ENCODE results near the gene KIF3B.
"Not testable (repeated sequence)": the region's sequence is repeated elsewhere in the genome, so short reads cannot be mapped to it uniquely, and the experiment has no call there.

The KIF3B gene

GRCh38 chr20:32341053-32341452 is 63.6 kb downstream of the KIF3B start:
- not testable (repeated sequence) for H3K36me3 Mint-ChIP-seq; H3K27ac Mint-ChIP-seq; H3K4me3 Mint-ChIP-seq; H3K9me3 Mint-ChIP-seq (ENCODE audit: low read depth); H3K4me1 Mint-ChIP-seq (ENCODE audit: low read depth); H3K27me3 Mint-ChIP-seq

- no peak overlapping the region for H3K4me3 Mint-ChIP-seq
- no peak overlapping the region for H3K27ac Mint-ChIP-seq
- H3K4me1 Mint-ChIP-seq (ENCODE audit: low read depth), result no peaks in the 10 kb centered on the region
- H3K27me3 Mint-ChIP-seq, result no peaks in the 10 kb centered on the region
- peaks cover 5% of the 10 kb centered on the region for H3K36me3 Mint-ChIP-seq
- H3K9me3 Mint-ChIP-seq (ENCODE audit: low read depth), result no peaks in the 10 kb centered on the region
Measured at GRCh38 chr20:32343439-32343838, 66.0 kb downstream of the KIF3B start.

- H3K27ac Mint-ChIP-seq, result no peak overlapping the region
Measured at GRCh38 chr20:32344835-32345506, 67.5 kb downstream of the KIF3B start.

GRCh38 chr20:32348207-32348606 is 70.8 kb downstream of the KIF3B start:
- Mint-ChIP-seq H3K27me3 (no peaks in the 10 kb centered on the region), H3K36me3 (peaks cover 12% of the 10 kb centered on the region), H3K4me3 (no peak overlapping the region), H3K27ac (no peak overlapping the region), H3K9me3 (ENCODE audit: low read depth) (no peaks in the 10 kb centered on the region), H3K4me1 (ENCODE audit: low read depth) (no peaks in the 10 kb centered on the region)

More at GRCh38 chr20:32344835-32345506, 67.5 kb downstream of the KIF3B start:
- Mint-ChIP-seq H3K4me1 (ENCODE audit: low read depth) (no peaks in the 10 kb centered on the region), H3K36me3 (peaks cover 9% of the 10 kb centered on the region), H3K4me3 (no peak overlapping the region), H3K9me3 (ENCODE audit: low read depth) (no peaks in the 10 kb centered on the region), H3K27me3 (no peaks in the 10 kb centered on the region)

- Mint-ChIP-seq H3K9me3 (ENCODE audit: low read depth) (no peaks in the 10 kb centered on the region), H3K27me3 (no peaks in the 10 kb centered on the region), H3K4me3 (no peak overlapping the region), H3K27ac (no peak overlapping the region), H3K4me1 (ENCODE audit: low read depth) (peaks cover 11% of the 10 kb centered on the region), H3K36me3 (peaks cover 12% of the 10 kb centered on the region)
Measured at GRCh38 chr20:32350421-32350820, 73.0 kb downstream of the KIF3B start.

GRCh38 chr20:32352121-32352720 is 74.8 kb downstream of the KIF3B start:
- Mint-ChIP-seq H3K9me3 (ENCODE audit: low read depth) (no peaks in the 10 kb centered on the region), H3K27me3 (no peaks in the 10 kb centered on the region), H3K4me1 (ENCODE audit: low read depth) (peaks cover 17% of the 10 kb centered on the region), H3K27ac (no peak overlapping the region), H3K4me3 (no peak overlapping the region), H3K36me3 (peaks cover 11% of the 10 kb centered on the region)

GRCh38 chr20:32353848-32354496 is 76.5 kb downstream of the KIF3B start:
- H3K4me1 Mint-ChIP-seq (ENCODE audit: low read depth), result peaks cover 22% of the 10 kb centered on the region
- H3K27me3 Mint-ChIP-seq, result no peaks in the 10 kb centered on the region
- H3K36me3 Mint-ChIP-seq, result peaks cover 9% of the 10 kb centered on the region
- no peak overlapping the region for H3K4me3 Mint-ChIP-seq
- no peaks in the 10 kb centered on the region for H3K9me3 Mint-ChIP-seq (ENCODE audit: low read depth)
- peak overlapping the region; percentile 36 for H3K27ac Mint-ChIP-seq

- Mint-ChIP-seq H3K27ac (peak overlapping the region; percentile 36), H3K36me3 (peaks cover 11% of the 10 kb centered on the region), H3K9me3 (ENCODE audit: low read depth) (no peaks in the 10 kb centered on the region), H3K4me1 (ENCODE audit: low read depth) (peaks cover 27% of the 10 kb centered on the region), H3K27me3 (no peaks in the 10 kb centered on the region), H3K4me3 (no peak overlapping the region)
Measured at GRCh38 chr20:32354592-32355416, 77.4 kb downstream of the KIF3B start.

GRCh38 chr20:32355417-32355841 is 78.0 kb downstream of the KIF3B start:
- Mint-ChIP-seq H3K27ac (no peak overlapping the region), H3K4me1 (ENCODE audit: low read depth) (peaks cover 33% of the 10 kb centered on the region), H3K27me3 (no peaks in the 10 kb centered on the region), H3K9me3 (ENCODE audit: low read depth) (no peaks in the 10 kb centered on the region), H3K36me3 (peaks cover 8% of the 10 kb centered on the region), H3K4me3 (no peak overlapping the region)

GRCh38 chr20:32355907-32356621 is 78.6 kb downstream of the KIF3B start:
- H3K9me3 Mint-ChIP-seq (ENCODE audit: low read depth); H3K27me3 Mint-ChIP-seq; H3K36me3 Mint-ChIP-seq; H3K27ac Mint-ChIP-seq; H3K4me3 Mint-ChIP-seq: not testable (repeated sequence)
- H3K4me1 Mint-ChIP-seq (ENCODE audit: low read depth), result peaks cover 38% of the 10 kb centered on the region

GRCh38 chr20:32356622-32357374 is 79.3 kb downstream of the KIF3B start:
- H3K27me3 Mint-ChIP-seq, result no peaks in the 10 kb centered on the region
- peaks cover 43% of the 10 kb centered on the region for H3K4me1 Mint-ChIP-seq (ENCODE audit: low read depth)
- H3K36me3 Mint-ChIP-seq, result peaks cover 8% of the 10 kb centered on the region
- peak overlapping the region; percentile 95 for H3K4me3 Mint-ChIP-seq
- H3K27ac Mint-ChIP-seq, result peak overlapping the region; percentile 99
- no peaks in the 10 kb centered on the region for H3K9me3 Mint-ChIP-seq (ENCODE audit: low read depth)

GRCh38 chr20:32357375-32357868 is 80.0 kb downstream of the KIF3B start:
- H3K4me1 Mint-ChIP-seq (ENCODE audit: low read depth), result peaks cover 50% of the 10 kb centered on the region
- H3K36me3 Mint-ChIP-seq, result peaks cover 6% of the 10 kb centered on the region
- H3K4me3 Mint-ChIP-seq, result peak overlapping the region; percentile 95
- peak overlapping the region; percentile 99 for H3K27ac Mint-ChIP-seq
- H3K27me3 Mint-ChIP-seq, result no peaks in the 10 kb centered on the region
- H3K9me3 Mint-ChIP-seq (ENCODE audit: low read depth), result no peaks in the 10 kb centered on the region

GRCh38 chr20:32357869-32358631 is 80.6 kb downstream of the KIF3B start, which contains the start of gene ASXL1:
ASXL1 (plus strand) TSS chr20:32358331; CDS start chr20:32358776, 445 bp downstream.
- H3K36me3 Mint-ChIP-seq, result peaks cover 6% of the 10 kb centered on the region
- no peaks in the 10 kb centered on the region for H3K27me3 Mint-ChIP-seq
- H3K27ac Mint-ChIP-seq, result peak within 1 kb of the TSS; percentile 99
- peaks cover 56% of the 10 kb centered on the region for H3K4me1 Mint-ChIP-seq (ENCODE audit: low read depth)
- peak within 1 kb of the TSS; percentile 96 for H3K4me3 Mint-ChIP-seq
- H3K9me3 Mint-ChIP-seq (ENCODE audit: low read depth), result no peaks in the 10 kb centered on the region

Data from activated naive CD8-positive, alpha-beta T cell (primary cell).